HG03025 (cell line): Measurements from ENCODE around the gene NRDE2.
"Not testable (repeated sequence)": the region's sequence is repeated elsewhere in the genome, so short reads cannot be mapped to it uniquely, and the experiment has no call there.

ENCODE experiments used
- ATAC-seq: cut with Tn5 transposase; IDR thresholded peaks from one replicate; pipeline ENCODE4 v1.9.1; 2021; ENCODE audit warnings: mild to moderate bottlenecking, moderate library complexity; ENCODE audit not compliant: unreplicated experiment, low FRiP score

The NRDE2 gene

DNA sequence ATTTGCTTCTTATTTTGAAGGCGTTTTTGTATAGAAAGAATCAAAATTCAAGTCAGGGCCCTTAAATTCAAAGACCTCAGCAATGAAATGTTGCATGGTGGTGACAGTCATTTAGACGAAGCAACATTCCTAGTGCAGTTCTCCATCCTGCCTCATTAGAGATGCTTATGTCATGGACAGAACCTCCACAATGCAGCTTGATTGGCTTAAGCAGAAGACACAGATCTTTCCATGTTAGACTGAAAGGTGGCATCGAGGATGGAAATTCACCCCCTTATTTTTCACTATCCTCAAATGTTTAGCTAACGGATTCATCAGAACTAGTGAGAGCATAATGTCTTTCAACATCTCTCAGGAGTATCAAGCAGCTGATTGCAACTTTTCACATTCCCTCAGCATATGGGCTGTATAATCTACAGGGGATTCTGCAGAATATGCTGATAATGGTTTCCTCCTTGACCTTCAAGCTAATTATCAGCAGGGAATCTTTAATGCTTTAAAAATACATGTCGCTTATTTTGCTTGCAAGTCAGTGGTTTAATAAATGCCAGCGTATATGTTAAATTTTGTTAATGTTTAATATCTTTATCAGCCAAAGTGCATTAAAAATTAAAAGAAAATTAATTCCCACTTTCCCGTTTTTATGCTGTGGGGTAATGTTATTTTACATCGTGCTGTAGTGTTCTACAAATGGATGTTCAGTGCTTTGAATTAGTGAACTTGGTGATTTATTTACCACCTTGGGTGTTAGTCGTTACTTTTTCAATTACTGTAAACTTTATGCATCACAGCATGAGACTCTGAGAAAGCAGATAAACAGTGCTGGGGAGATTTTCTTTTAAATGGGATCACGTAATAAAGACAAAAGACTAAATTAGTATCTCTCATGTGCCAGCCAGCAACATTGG lies 12.8 kb upstream of the NRDE2 start:
- no peak for ATAC-seq

GRCh38 chr14:90342327-90342726 lies 10.6 kb upstream of the NRDE2 start:
- ATAC-seq: no peak

- ATAC-seq: no peak
Measured at GRCh38 chr14:90341784-90342183, 10.0 kb upstream of the NRDE2 start.

- ATAC-seq: not testable (repeated sequence)
Measured at GRCh38 chr14:90341232-90341631, 9.5 kb upstream of the NRDE2 start.

DNA sequence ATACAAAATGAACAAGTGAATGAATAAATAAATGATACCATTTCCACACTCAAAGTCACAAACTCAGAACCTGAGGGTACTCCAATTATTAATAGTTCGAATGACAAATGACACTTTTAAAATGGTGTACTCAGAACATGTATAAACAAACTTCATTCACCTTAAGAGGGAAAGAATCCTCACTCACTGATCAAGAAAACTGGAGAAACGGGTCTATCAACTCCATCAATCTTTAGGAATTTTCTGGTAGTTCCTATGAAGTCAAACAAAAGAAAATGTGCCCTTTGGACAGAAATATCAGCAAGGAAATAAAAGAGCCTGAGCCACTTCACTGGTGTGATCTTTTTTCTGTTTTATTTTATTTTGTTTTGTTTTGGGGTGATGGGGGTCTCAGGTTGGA lies 5.2 kb upstream of the NRDE2 start:
- no peak for ATAC-seq

DNA sequence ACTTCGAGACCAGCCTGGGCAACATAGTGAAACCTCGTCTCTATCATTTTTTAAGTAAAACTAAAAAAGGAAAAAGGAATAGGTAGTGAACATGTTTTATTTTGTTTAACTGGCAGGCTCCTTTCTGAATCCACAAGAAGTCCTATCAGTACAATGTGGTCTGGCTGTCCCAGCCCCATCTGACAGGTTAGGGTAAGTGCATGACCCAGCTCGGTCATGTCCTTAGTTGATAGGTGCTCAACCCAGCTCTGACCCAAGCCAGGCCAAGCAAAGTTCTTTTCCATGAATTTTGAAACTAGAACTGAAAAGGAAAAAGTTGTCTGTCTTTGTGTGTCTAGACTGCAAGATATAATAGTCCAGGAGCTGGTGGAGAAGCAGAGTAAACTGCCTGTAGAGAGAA lies 4.7 kb upstream of the NRDE2 start:
- no peak for ATAC-seq

GRCh38 chr14:90332271-90332584 lies 487 bp upstream of the NRDE2 start:
- ATAC-seq: peak; percentile 2

DNA sequence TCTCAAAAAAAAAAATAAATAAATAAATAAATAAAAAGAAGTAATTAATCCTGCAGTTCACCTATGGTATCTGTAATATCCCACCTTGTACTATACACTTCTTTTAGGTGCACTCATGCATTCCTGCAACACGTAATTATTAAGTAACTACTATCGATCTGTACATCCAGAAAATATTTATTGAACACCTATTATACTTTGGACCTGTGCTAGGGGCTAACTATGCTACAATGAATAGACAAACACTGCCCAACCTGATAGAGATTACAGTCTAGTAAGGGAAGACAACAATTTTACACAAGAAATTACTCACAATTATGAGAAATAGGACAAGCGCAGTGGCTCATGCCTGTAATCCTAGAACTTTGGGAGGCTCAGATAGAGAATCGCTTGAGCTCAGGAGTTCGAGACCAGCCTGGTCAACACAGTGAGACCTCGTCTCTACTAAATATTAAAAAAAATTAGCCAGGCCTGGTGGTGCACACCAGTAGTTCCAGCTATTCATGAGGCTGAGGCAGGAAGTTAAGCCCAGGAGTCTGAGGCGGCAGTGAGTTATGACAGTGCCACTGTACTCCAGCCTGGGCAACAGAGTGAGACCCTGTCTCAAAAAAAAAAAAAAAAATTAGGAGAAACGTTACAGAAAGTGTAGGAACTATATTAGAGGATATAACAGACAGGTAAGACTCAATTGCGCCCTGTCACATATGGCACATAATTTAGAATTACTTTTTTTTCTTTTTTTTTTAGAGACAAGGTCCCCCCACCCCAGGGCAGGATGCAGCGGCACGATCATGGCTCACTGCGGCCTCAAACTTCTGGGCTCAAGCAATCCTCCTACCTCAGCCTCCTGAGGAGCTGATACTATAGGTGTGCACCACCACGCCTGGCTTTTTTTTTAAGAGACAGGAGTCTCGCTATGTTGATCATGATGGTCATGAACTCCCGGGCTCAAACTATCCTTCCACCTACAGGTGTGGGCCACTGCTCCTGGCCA lies 1.2 kb downstream of the NRDE2 start:
- no peak for ATAC-seq

DNA sequence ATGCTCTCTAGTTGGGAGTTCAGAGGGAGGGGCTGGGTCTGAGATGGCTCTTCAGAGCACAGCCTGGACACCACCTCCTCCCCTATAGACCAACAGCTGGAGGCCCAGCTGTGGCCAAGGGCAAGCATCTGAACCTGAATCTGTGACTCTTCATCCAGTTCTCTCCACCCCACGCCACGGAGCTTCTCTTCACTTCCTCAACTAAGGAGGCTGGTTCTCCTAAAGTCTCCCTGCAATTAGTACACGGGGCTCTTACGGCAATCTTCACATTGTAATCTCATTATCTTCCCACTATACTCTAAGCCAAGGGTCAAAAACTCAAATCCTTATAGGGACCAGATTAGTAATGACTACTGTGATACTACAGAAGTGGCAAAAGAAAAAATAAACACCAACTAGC lies 9.8 kb downstream of the NRDE2 start:
- ATAC-seq: no peak

DNA sequence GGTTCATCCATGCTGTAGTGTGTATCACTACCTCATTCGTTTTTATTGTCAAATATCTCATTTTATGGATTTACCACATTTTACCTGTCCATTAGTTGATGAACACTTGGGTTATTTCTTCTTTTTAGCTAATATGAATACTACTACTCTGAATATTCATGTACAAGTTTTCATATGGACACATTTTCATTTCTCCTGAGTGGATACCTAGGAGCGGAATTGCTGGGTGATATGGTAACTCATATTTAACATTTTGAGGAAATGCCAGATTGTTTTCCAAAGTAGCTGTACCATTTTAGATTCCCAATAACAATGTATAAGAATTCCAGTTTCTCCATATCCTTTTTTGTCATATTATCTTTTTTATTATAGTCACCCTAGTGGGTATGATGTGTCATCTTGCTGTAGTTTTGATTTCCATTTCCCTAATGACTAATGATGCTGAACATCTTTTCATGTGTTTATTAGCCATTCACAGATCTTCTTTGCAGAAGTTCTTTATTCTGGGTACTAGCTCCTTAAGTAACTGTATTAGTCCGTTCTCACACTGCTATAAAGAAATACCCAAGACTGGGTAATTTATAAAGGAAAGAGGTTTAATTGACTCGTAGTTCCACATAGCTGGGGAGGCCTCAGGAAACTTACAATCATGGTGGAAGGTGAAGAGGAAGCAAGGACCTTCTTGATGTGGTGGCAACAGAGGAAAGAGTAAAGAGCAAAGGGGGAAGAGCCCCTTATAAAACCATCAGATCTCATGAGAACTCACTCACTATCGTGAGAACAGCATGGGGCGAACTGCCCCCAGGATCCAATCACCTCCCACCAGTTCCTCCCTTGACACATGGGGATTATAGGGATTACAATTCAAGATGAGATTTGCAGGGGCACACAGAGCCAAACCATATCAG lies 11.9 kb downstream of the NRDE2 start:
- no peak for ATAC-seq

DNA sequence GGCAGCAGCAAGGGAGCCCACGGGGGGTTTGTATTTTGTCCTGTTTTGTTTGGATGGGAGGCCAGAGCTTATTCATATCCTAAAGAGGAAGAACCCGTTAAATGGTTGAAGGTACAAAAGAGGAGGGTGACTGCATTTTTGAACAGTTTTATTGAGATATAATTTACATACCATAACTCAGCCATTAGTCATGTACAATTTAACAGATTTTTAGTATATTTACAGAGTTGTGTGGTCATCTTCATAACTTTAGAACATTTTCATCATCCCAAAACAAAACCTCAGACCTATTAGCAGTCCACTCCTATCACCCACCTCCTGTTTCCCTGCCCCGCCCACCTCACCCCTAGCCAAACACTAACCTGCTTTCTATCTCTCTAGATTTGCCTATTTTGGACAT lies 12.6 kb downstream of the NRDE2 start:
- ATAC-seq: no peak

DNA sequence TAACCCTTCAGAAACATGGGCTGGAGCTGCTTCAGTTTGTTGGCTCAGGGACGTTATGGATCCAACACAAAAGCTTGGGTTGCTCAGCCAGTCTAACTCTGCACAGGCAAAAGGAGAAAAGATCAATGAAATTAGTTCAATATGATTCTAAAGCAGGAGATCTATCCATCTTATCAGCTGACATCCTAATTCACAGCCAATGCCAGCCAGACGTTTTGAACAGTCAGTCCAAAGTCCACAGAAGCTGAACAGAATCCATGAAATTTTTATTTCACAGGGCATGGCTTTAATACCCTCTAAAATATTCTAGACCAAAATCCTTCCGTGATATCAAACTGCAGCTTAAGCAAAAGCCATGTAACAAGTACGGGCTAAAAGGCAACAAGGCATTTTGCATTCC lies 13.7 kb downstream of the NRDE2 start:
- no peak for ATAC-seq

DNA sequence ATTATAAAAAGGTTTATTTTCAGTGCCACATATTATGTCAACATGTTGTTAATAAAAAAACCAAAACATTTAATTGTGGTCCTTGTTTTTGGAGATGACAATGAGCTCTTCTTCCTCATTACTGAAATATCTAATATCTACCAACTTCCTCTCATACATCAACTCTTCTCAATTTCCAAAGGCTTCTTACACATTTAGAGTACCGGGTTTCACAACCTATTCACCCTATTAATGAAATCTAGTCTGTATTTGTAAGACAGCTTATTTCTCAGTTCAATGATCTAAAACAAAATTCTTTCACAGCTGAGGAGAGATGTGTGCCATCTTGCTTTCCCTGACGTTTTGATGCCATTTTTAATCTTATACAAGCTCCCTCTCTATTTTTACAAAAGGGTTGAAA lies 14.5 kb downstream of the NRDE2 start:
- no peak for ATAC-seq

GRCh38 chr14:90308561-90308960 lies 23.2 kb downstream of the NRDE2 start:
- no peak for ATAC-seq

DNA sequence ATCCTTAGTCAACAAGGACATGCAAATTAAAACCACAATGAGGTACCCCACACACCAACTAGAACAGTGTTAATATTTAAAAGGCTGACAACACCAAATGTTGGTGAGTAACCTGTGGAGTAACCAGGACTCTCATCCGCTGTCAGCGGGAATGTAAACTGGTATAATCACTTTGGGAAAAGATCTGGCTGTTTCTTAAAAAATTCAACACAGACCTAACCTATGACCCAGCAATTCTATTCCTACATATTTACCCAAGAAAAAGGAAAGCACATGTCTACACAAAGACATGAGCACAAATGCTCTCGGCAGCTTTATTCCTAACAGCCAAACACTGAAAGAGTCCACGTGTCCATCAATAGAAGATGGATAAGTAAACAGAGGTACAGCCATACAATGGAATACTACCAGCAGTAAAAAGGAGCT lies 26.6 kb downstream of the NRDE2 start:
- ATAC-seq: no peak

- no peak for ATAC-seq
Measured at GRCh38 chr14:90304502-90304901, 27.2 kb downstream of the NRDE2 start.

DNA sequence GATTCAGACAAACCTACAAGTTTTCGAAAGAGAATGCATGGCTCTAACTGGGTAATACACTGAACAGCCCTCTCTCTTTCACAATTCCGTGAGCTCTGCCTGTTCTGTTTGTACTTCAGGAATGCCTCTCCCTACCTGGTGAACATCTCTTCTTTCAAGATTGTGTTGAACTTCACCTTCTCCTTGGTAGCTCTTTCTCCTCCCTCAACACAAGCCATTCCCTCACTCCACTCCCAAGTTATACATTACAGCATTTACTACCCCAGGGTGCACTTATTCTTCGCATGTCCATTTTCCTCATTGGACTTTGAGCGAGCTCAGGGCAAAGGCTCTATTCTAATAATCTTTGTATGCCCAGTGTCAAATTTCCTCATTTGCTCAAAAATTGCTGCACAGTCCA lies 28.3 kb downstream of the NRDE2 start:
- ATAC-seq: no peak

DNA sequence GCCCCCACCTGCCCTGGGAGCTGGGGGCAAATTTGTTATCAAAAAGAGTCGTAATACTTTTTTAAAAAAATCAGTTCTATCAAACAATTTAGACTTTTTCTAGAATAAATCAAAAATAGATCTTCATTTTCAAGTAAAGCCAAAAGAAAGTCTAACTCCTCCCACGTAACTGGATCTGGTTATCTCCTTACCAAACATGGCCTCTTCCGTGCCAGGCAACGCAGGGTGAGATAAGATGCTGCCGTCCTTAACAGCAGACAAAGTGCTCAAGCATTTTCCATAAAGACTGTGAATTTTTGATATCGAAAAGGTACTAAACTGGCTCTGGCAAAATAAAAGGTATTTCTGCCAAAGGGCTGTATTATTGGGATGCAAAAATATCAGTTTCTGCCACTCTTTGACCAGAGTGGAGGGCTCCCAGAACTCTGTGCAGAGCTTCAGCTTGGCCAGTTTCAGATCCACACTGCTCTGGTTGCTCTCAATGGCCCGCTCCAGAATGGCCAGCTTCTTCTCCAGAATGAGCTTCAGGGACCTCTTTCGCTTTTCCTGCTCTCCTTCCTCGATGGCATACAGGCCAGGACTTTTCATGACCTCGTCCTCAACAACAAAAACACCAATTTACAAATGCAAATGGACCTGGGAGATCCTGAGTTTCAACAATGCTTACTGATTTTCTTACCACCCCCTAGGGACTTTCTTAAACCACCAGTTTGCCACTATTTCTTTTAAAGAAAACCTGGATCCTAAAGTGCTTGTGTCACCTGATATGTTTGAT lies 29.0 kb downstream of the NRDE2 start:
- no peak for ATAC-seq

GRCh38 chr14:90301668-90302090 lies 30.1 kb downstream of the NRDE2 start:
- ATAC-seq: no peak

GRCh38 chr14:90301122-90301521 lies 30.6 kb downstream of the NRDE2 start:
- ATAC-seq: no peak
